Omental fat pad (tissue), 4 donors: ENCODE measurements around the gene IFI27L1. TPM values are rescaled to one million over a fixed set of nuclear protein-coding genes. Genes with fewer than 3 reads are reported as not detected.

Experiments used
- ATAC-seq: fragments of 150-250 bp; one replicate; pipeline ENCODE4 v1.9.1; 2016; ENCODE audit warnings: mild to moderate bottlenecking, moderate library complexity; ENCODE audit not compliant: low FRiP score
- DNase-seq: peaks from one replicate; pipeline ENCODE4 v3.0.0-alpha.2; 2019; ENCODE audit warnings: low spot score
- CTCF ChIP-seq, 3 donors: fragments of 450-650 bp; IDR thresholded peaks; one replicate each; pipeline ENCODE4 v1.5.1; 2016 to 2017; ENCODE audit warnings: antibody characterized with exemption in 3 of 3, mild to moderate bottlenecking in 3 of 3, moderate library complexity in 2 of 3
- total RNA-seq, 4 donors: library from RNA; depleted of rRNA; stranded (reverse); fragments of >200 nt; gene quantifications; one replicate each; pipeline ENCODE4 v1.1.0, GENCODE V29; 2016

The IFI27L1 gene
- total RNA-seq, 4 donors from 2014 or later = 9.2 to 28.6 (median 13.1) TPM

- peak; percentile 92 for ATAC-seq
- TF ChIP-seq CTCF (IDR thresholded peaks at IDR 0.05) = no peak
- peak; percentile 44 for DNase-seq
Observed at GRCh38 chr14:94129111-94129757, 48.1 kb downstream of the IFI27L1 start, which contains the start of gene IFI27L2. IFI27L2 (minus strand) TSS chr14:94129604; CDS start chr14:94129564, 40 bp downstream.

- ATAC-seq (peak; percentile 49), DNase-seq (no peak)
- no peak for TF ChIP-seq CTCF (IDR thresholded peaks at IDR 0.05)
Observed at GRCh38 chr14:94129758-94130414, 48.8 kb downstream of the IFI27L1 start.

- DNase-seq (no peak), ATAC-seq (no peak)
- TF ChIP-seq CTCF (IDR thresholded peaks at IDR 0.05) = no peak
Observed at GRCh38 chr14:94132285-94132887, 51.3 kb downstream of the IFI27L1 start.

GRCh38 chr14:94135476-94135875, 54.4 kb downstream of the IFI27L1 start:
- ATAC-seq = no peak
- TF ChIP-seq CTCF (IDR thresholded peaks at IDR 0.05) = no peak
- no peak for DNase-seq

GRCh38 chr14:94136575-94137331, 55.6 kb downstream of the IFI27L1 start:
- TF ChIP-seq CTCF (IDR thresholded peaks at IDR 0.05) = peak in 2 of 3 donors; percentile 60 to 90
- DNase-seq (peak; percentile 99), ATAC-seq (peak; percentile 86)

- ATAC-seq = no peak
Observed at GRCh38 chr14:94138251-94138650, 57.1 kb downstream of the IFI27L1 start.

More at GRCh38 chr14:94138251-94138650, 57.1 kb downstream of the IFI27L1 start:
- DNase-seq = no peak
- no peak for TF ChIP-seq CTCF (IDR thresholded peaks at IDR 0.05)
